ENCODE measurements around the gene CDK14. TPM values are rescaled to one million over a fixed set of nuclear protein-coding genes. Genes with fewer than 3 reads are reported as not detected.

The CDK14 gene
- total RNA-seq, 1 donor from 2014 or later, result 52.3 TPM

DNA sequence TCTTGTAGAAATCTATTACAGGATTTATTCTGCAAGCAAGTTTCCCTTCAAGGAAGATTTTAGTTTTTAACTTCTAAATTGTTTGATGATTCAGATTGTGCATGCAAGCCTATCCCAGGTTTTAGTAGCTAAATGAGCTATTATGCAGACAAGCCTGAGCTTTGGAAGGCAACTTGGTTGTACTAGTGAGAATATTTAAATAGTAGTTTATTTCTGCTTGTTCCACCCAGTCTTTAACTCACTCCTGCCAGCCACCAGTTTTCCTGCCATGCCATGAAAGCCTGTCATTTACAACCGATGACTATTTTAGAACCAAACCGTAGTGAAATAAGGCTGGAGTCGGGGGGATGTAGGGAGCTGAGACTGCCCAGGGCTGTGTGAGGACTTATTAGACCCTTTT, 343.5 kb downstream of the CDK14 start:
- H3K4me1 Mint-ChIP-seq, result no peaks in the 10 kb centered on the region
- H2AFZ ChIP-seq (replicated peaks), result no peak overlapping the region
- H3K9me3 Mint-ChIP-seq, result peaks cover under 1% of the 10 kb centered on the region
- no peaks in the 10 kb centered on the region for H3F3A ChIP-seq (ENCODE audit: low read depth)
- H3K9ac ChIP-seq, result no peak overlapping the region
- no peak for TF ChIP-seq EZH2 (IDR thresholded peaks at IDR 0.05)
- H3K36me3 ChIP-seq, result peaks cover 7% of the 10 kb centered on the region
- no peak overlapping the region for H3K27ac ChIP-seq
- no peaks in the 10 kb centered on the region for H4K20me1 ChIP-seq (ENCODE audit: low read depth)
- H3K9me3 ChIP-seq (ENCODE audit: low read depth), result no peaks in the 10 kb centered on the region
- H3K4me2 ChIP-seq, result no peak overlapping the region
- peaks cover 5% of the 10 kb centered on the region for H3K4me1 ChIP-seq
- H3K36me3 Mint-ChIP-seq, result peaks cover 7% of the 10 kb centered on the region
- no peak overlapping the region for H3K4me3 ChIP-seq
- H3K4me3 Mint-ChIP-seq, result no peak overlapping the region
- H3K27ac Mint-ChIP-seq, result no peak overlapping the region
- no peak for DNase-seq (ENCODE audit: low spot score)
- no peaks in the 10 kb centered on the region for H3K27me3 ChIP-seq
- no peaks in the 10 kb centered on the region for H3K79me2 ChIP-seq (ENCODE audit: low read depth)
- no peaks in the 10 kb centered on the region for H3K27me3 Mint-ChIP-seq (ENCODE audit: insufficient read depth, low read depth)

DNA sequence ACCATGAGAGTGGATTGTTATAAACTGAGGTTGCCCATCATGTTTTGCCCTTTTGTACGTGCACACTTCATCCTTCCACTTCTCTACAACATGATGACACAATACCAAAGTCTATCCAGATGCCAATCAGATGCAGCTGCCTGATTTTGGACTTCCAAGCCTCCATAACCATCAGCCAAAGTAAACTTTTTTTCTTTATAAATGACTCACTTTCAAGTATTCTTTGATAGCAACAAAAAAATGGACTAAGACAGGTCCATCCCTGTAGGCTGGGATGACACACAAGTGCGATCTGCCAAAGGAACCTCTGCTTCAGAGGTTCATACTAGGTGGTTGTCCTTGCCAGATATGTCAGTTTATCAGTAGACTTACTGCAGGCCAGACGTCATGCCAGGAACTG, 347.9 kb downstream of the CDK14 start:
- Mint-ChIP-seq H3K27me3 (ENCODE audit: insufficient read depth, low read depth) (no peaks in the 10 kb centered on the region), H3K4me3 (no peak overlapping the region), H3K36me3 (peaks cover 14% of the 10 kb centered on the region), H3K27ac (no peak overlapping the region), H3K4me1 (peaks cover 20% of the 10 kb centered on the region), H3K9me3 (peaks cover 3% of the 10 kb centered on the region)
- peaks cover 17% of the 10 kb centered on the region for H3K4me1 ChIP-seq
- TF ChIP-seq EZH2 (IDR thresholded peaks at IDR 0.05) (no peak), EZH2phosphoT487 (IDR thresholded peaks at IDR 0.05) (no peak)
- TF ChIP-seq, protein P1, sequence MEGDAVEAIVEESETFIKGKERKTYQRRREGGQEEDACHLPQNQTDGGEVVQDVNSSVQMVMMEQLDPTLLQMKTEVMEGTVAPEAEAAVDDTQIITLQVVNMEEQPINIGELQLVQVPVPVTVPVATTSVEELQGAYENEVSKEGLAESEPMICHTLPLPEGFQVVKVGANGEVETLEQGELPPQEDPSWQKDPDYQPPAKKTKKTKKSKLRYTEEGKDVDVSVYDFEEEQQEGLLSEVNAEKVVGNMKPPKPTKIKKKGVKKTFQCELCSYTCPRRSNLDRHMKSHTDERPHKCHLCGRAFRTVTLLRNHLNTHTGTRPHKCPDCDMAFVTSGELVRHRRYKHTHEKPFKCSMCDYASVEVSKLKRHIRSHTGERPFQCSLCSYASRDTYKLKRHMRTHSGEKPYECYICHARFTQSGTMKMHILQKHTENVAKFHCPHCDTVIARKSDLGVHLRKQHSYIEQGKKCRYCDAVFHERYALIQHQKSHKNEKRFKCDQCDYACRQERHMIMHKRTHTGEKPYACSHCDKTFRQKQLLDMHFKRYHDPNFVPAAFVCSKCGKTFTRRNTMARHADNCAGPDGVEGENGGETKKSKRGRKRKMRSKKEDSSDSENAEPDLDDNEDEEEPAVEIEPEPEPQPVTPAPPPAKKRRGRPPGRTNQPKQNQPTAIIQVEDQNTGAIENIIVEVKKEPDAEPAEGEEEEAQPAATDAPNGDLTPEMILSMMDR (IDR thresholded peaks at IDR 0.05), result no peak
- H3K9ac ChIP-seq, result no peak overlapping the region
- H3K27ac ChIP-seq, result no peak overlapping the region
- H3K79me2 ChIP-seq (ENCODE audit: low read depth), result no peaks in the 10 kb centered on the region
- no peak overlapping the region for H2AFZ ChIP-seq (replicated peaks)
- H3K9me3 ChIP-seq (ENCODE audit: low read depth), result no peaks in the 10 kb centered on the region
- no peak overlapping the region for H3K4me2 ChIP-seq
- DNase-seq (ENCODE audit: low spot score), result no peak
- no peaks in the 10 kb centered on the region for H4K20me1 ChIP-seq (ENCODE audit: low read depth)
- no peaks in the 10 kb centered on the region for H3K27me3 ChIP-seq
- H3K36me3 ChIP-seq, result no peaks in the 10 kb centered on the region
- H3F3A ChIP-seq (ENCODE audit: low read depth), result peaks cover 7% of the 10 kb centered on the region
- no peak overlapping the region for H3K4me3 ChIP-seq

DNA sequence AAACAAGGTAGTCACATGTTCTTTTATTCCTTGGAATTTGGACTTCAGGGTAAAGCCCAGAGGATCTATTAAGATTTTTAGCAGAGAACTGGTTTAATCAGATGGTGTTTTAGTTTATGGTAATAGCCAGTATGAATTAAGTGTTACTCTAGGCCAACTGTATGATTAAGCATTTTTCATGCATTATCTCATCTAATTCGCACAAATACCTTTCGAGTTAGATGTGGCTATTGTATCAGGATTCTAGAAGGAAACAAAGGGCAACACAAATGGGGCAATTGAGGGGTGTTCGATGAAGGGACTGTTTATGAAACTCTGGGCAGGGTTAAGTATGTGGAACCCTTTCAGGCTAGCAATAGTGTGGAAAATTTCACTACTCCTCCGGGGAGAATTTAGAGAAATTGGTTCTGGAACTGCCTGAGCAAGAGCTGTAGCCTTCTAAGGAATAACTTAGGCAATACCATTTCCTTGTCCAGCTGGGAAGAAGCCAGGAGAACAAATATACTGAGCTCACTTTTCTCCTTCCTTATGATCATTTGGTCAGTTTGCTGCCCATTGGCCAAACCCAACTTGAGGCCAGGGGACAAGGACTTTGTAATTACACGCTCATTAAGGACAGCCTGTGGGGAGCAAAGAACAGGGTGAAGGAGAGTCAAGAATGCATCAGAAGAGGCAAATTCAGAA, 349.1 kb downstream of the CDK14 start:
- no peak overlapping the region for H3K9ac ChIP-seq
- H3K4me2 ChIP-seq, result no peak overlapping the region
- Mint-ChIP-seq H3K27ac (no peak overlapping the region), H3K4me1 (peaks cover 20% of the 10 kb centered on the region), H3K27me3 (ENCODE audit: insufficient read depth, low read depth) (no peaks in the 10 kb centered on the region), H3K9me3 (peaks cover 3% of the 10 kb centered on the region), H3K4me3 (no peak overlapping the region), H3K36me3 (peaks cover 16% of the 10 kb centered on the region)
- H3K9me3 ChIP-seq (ENCODE audit: low read depth), result no peaks in the 10 kb centered on the region
- TF ChIP-seq, protein P1 (IDR thresholded peaks at IDR 0.05), result no peak
- TF ChIP-seq EZH2 (IDR thresholded peaks at IDR 0.05), result no peak
- TF ChIP-seq EZH2phosphoT487 (IDR thresholded peaks at IDR 0.05), result no peak
- H3K36me3 ChIP-seq, result no peaks in the 10 kb centered on the region
- DNase-seq (ENCODE audit: low spot score), result no peak
- H4K20me1 ChIP-seq (ENCODE audit: low read depth), result no peaks in the 10 kb centered on the region
- no peak overlapping the region for H2AFZ ChIP-seq (replicated peaks)
- no peak overlapping the region for H3K4me3 ChIP-seq
- peaks cover 7% of the 10 kb centered on the region for H3F3A ChIP-seq (ENCODE audit: low read depth)
- no peaks in the 10 kb centered on the region for H3K27me3 ChIP-seq
- H3K27ac ChIP-seq, result no peak overlapping the region
- H3K4me1 ChIP-seq, result peaks cover 17% of the 10 kb centered on the region
- H3K79me2 ChIP-seq (ENCODE audit: low read depth), result no peaks in the 10 kb centered on the region

DNA sequence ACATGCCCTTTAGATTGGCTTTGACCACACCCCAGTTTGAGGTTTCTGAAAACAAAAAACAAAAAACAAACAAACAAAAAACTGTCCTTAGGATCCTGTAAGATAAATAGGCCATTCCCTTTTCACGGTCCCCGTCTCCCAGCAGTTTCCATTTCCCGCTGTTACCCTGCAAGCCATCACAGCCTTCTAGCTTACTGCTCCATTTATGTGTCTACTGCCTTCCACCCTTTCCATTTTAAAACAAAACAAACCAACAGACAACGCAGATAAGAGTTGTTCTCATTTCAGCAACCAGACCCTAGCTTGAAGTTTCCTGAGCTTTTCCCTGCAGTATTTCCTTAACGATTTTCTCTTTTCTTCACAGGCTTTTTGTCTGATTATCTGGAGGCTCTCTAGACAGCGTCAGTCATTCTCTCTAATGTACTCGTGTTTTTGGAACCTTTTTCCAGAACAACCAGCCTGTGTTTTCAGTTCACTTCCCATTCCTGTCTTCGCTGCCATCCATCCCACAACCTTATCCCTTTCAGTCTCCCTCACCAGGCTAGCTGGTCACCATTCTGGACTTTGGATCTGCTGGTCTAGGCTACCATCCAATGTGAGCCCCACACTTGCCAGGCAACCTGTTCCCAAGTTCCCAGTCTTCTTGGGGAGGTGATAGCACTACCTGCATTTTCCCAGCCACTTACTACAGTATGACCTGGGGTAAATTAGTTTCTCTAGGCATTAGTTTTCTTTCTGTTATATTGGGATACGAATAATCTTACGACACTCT, 350.8 kb downstream of the CDK14 start:
- peaks cover 36% of the 10 kb centered on the region for H3K4me1 Mint-ChIP-seq
- no peaks in the 10 kb centered on the region for H3K27me3 Mint-ChIP-seq (ENCODE audit: insufficient read depth, low read depth)
- H4K20me1 ChIP-seq (ENCODE audit: low read depth), result no peaks in the 10 kb centered on the region
- no peak overlapping the region for H3K9ac ChIP-seq
- peak overlapping the region; percentile 61 for H3K27ac Mint-ChIP-seq
- no peak for DNase-seq (ENCODE audit: low spot score)
- H3K79me2 ChIP-seq (ENCODE audit: low read depth), result no peaks in the 10 kb centered on the region
- H3F3A ChIP-seq (ENCODE audit: low read depth), result peaks cover 14% of the 10 kb centered on the region
- peak overlapping the region; percentile 16 for H3K27ac ChIP-seq
- peak overlapping the region; percentile 2 for H3K4me2 ChIP-seq
- H3K36me3 ChIP-seq, result no peaks in the 10 kb centered on the region
- H3K27me3 ChIP-seq, result no peaks in the 10 kb centered on the region
- H3K4me3 Mint-ChIP-seq, result no peak overlapping the region
- no peaks in the 10 kb centered on the region for H3K9me3 ChIP-seq (ENCODE audit: low read depth)
- H3K4me1 ChIP-seq, result peaks cover 27% of the 10 kb centered on the region
- H3K9me3 Mint-ChIP-seq, result peaks cover 3% of the 10 kb centered on the region
- TF ChIP-seq, protein P1 (IDR thresholded peaks at IDR 0.05), result no peak
- no peak for TF ChIP-seq EZH2 (IDR thresholded peaks at IDR 0.05)
- no peak for TF ChIP-seq EZH2phosphoT487 (IDR thresholded peaks at IDR 0.05)
- no peak overlapping the region for H3K4me3 ChIP-seq
- H3K36me3 Mint-ChIP-seq, result peaks cover 20% of the 10 kb centered on the region
- no peak overlapping the region for H2AFZ ChIP-seq (replicated peaks)
